GM19463 (cell line): ENCODE data around the gene NHSL1.

Experiments used
- ATAC-seq: cut with Tn5 transposase; IDR thresholded peaks from one replicate; pipeline ENCODE4 v1.9.1; 2021; ENCODE audit warnings: mild to moderate bottlenecking, moderate library complexity; ENCODE audit not compliant: unreplicated experiment

Gene NHSL1

GRCh38 chr6:138525355-138525754 lies 26.1 kb upstream of the NHSL1 start:
- ATAC-seq, result no peak

DNA sequence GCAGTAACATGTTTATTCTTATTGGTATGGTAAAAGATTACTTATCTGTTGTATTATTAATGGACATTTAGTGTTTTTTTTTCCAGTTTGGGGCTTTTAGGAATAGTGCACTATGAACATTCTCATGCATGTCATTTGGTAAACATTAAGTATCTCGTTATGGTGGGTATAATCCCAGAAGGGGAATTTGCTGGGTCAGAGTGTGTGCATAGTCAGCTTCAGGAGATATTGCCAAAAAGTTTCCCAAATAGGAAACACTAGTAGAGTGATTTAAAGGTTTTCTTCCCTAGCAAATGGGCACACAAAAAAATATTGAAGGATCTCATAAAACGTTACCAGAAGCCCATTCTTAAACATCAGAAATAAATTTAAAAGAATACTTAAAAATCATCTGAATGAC lies 25.2 kb upstream of the NHSL1 start:
- ATAC-seq, result no peak

- ATAC-seq, result no peak
Observed at GRCh38 chr6:138523347-138524210, 24.3 kb upstream of the NHSL1 start.

GRCh38 chr6:138522611-138523010 lies 23.3 kb upstream of the NHSL1 start:
- ATAC-seq, result no peak

DNA sequence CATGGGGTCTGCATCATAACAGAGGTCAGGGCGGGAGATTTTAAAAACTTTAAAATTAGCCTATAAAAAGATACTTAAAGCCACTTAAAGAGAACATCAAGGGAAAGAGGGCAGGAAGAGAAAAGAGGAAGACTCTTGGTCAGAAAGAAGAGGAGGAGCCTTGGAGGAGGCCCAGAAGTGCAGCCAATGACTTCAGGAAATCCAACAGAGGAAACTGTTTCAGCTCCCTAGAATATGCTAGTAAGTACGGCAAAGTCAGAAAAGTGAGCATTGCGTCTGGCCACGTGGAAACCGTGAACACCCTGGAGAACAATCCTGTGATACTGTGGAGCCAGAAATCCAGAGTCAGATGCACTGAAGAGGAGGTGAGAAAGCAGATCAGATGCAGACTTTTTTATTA lies 22.5 kb upstream of the NHSL1 start:
- ATAC-seq, result no peak

DNA sequence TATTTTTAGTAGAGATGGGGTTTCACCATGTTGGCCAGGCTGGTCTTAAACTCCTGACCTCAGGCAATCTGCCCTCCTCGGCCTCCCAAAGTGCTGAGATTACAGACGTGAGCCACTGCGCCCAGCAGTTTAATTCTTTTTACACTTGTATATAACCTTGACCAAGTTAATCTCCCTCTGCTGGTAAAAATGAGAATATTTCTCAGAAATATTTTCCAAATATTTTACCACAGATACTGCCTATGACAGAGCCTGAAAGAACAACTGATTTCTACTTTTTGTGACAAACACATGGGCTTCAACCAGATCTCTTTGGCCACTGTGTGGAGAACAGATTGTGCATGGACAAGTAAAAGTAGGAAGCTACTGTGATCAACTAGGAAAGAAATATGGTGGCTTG lies 21.2 kb upstream of the NHSL1 start:
- ATAC-seq, result no peak

- ATAC-seq, result peak; percentile 27
Observed at GRCh38 chr6:138518054-138518453, 18.8 kb upstream of the NHSL1 start.

GRCh38 chr6:138517635-138518034 lies 18.3 kb upstream of the NHSL1 start:
- peak; percentile 78 for ATAC-seq

GRCh38 chr6:138515657-138516248 lies 16.5 kb upstream of the NHSL1 start:
- ATAC-seq, result no peak

DNA sequence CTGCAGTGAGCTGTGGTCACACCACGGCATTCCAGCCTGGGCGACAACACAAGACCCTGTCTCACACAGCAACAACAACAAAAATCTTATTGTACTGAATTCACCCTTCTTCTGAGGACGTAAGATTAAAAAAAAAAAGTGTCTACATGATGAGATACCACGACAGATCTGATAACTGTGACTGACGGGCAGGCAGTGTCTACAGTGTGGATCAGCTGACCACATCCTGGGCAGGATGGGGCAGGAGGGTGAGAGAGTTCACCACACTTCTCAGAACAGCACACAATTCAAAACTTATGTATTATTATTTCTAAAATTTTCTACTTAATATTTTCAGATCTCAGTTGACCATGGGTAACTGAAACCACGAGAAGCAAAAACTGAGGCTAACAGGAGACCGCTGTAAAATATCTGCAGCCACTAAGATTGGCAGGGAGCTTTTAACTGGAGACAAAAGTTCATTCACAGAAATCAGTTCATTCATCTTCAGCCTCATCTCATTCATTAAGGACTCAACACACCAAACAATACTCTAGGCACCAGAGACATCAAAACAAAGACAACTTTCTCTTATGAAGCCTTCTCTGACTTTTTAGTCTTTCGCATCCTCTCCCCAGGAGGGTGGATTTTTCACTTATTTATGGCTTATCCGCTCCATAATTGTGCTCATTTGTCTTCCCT lies 15.7 kb upstream of the NHSL1 start:
- ATAC-seq, result no peak

DNA sequence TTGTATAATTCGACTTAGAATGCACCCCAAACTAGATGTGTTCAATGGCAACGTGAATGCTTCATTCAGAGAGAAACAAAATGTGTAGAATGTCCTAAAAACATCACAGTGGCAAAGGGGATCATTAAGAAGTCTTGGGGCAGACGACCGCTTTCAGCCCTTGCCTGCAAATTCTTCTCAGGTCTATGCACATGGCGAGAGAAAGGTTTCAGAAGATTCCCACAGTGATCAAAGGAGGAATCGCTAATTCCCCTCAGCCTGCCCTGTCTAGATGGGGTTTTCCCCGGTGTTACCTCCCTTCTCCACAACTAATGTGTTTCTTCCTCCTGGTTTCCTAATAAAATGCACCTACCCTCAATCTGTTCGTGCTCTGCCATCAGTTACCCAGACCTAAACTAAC lies 13.3 kb upstream of the NHSL1 start:
- ATAC-seq, result no peak

DNA sequence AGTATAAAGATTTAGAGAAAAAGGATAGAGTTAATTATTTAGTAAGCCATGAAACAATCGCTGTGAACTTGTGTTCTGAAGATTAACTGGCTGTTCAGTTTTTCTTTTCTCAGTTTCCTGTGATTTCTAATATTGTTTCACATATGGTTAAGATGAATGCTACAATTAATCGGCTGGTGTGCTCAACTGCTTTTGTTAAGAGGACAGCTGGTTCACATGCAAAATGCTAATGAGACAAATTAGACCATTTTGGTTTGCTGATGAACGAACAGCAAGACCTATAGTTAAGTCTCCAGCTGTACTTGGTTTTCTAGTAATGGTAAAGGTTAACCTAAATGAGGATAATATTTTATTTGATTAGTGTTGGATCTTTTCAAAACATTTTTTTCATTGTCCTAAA lies 10.8 kb upstream of the NHSL1 start:
- no peak for ATAC-seq

DNA sequence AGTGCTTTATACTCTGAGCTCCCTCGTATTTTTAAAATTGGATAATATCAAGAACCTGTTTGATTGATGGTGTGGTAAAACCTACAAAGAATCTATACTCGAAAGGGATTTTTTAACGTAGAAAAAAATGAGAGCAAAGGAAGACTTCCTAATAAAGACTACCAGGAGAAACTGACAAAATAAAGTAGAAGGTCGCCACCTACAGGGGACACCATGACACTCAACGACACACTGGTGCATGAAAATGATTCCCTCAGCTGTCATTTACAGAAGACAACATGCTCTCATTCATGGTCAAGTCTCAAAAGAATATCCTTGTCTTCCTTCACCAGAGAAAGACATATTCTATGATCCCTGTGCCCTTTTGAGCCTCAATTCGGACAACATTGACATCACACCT lies 10.1 kb upstream of the NHSL1 start:
- ATAC-seq, result peak; percentile 50

DNA sequence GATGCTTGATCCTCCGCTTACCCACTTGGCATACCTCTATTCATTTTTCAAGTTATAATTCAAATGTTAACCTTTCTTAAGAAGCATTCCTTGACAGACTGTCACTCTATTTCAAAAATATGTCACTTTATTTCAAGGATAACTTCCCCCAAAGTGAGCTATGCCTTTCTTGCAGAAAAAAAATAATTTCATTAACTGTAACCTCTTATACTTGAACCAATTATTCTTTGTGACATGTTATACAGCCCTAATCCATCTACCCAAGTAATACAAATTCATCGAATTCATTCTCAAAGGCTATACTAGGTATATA lies 9.3 kb upstream of the NHSL1 start:
- ATAC-seq, result no peak

DNA sequence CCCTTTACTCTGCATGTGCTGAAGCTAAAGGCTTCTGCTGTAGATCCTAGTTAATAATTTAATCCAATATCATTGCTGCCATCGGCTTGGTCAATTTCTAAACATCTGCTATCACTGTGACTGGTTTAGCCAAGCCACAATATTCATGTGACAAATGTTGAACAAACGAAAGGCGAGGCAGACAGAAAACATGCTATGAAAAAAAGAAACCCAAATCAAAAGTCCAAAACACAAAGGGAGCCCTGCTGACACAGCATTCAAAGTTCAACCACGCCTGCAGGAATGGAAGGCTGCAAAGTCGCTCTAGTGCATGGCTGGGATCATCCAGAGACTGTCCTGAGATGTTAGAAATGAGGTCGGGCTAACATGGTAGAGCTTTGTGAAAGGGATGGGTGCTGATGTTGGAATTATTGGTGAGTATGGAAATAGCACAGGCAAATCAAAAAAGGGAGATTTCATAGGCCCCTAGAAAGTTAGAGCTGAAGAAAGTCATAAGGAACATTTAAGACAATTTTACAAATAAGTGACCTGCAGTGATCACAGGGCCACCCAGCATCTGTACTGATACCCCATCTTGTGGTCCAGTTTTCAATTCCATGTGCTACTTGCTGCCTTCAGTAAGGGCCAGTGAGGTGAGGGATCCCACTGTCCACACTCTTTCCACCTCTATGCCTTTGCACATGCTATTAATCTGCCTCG lies 8.8 kb upstream of the NHSL1 start:
- ATAC-seq, result no peak

- ATAC-seq, result no peak
Observed at GRCh38 chr6:138504764-138505689, 5.7 kb upstream of the NHSL1 start.

DNA sequence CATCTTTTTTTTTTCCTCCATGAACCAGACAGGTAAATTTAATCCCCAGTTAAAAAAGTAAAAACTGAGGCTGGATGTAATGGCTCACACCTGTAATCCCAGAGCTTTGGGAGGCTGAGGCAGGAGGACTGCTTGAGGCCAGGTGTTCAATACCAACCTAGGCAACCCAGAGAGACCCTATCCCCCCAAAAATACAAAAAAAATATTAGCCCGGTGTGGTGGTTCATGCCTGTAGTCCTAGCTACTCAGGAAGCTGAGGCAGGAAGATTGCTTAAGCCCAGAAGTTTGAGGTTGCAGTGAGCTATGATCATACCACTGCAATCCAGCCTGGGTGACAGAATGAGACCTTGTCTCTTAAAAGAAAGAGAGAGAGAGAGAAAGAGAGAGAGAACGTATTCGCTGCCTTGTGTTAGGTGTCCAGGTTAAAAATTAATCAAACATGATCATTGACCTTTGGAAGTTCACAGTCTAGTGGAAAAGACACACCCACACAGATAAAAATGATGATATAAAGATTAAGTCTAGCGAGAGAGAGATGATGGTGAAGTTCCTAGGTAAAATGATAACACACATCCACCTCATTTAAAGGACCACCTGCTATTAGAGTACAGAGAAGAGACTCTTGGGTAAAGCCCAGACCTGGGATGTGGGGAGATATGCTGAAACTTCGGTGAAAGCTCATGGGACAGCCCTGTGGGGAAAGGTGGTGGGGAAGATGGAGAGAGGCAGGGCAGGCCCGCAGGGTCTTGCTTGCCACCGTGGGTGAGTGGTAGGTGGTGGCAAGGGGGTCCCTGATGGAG lies 4.8 kb upstream of the NHSL1 start:
- no peak for ATAC-seq

DNA sequence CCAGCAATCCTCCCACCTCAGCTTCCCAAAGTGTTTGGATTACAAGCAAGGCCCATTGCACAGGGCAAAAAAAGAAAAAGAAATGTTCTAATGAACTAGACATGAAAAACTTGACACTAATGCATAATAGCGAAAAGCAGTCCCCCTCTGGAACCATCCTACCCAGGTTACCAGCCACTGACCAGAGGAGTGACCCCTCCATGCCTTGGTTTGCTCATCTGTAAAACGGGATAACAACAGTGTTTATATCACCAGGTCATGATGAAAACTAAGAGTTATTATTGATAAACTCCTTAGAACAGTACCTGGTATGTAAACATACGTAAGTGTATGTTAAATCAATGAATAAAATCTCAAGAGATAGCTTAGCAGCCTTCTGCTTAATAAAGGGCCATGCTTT lies 3.3 kb upstream of the NHSL1 start:
- no peak for ATAC-seq

DNA sequence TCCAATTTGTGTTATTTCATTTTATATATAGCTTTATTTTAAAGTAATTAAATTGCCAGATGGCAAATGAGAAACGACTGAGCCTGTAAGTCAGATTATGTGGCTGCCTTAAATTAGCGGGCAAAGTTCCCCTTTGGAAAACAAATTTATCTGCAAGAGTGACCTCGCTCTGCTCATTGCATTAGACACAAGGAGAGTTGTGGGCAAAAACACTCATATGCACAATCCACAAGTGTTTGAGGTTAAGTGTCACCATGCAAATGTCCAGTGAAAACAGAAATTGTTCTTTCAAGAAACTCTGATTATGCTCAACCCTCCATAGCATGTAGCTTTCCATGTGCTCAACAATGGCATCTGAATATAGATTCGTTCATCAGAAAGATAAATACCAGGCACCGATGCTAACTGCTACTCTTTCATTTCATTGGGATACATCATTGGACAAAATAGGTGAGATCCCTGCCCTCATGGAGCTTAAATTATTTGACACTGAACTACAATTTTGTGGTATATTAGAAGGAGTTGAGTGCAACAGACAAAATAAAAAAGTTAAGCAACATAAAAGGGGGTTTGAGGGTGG lies 1.7 kb upstream of the NHSL1 start:
- no peak for ATAC-seq
